ENCODE results near the gene SYT17. TPM values are rescaled to one million over a fixed set of nuclear protein-coding genes. Genes with fewer than 3 reads are reported as not detected.

The SYT17 gene
- polyA plus RNA-seq, 3 donors, result 0.81 to 4.9 (median 1.1) TPM

DNA sequence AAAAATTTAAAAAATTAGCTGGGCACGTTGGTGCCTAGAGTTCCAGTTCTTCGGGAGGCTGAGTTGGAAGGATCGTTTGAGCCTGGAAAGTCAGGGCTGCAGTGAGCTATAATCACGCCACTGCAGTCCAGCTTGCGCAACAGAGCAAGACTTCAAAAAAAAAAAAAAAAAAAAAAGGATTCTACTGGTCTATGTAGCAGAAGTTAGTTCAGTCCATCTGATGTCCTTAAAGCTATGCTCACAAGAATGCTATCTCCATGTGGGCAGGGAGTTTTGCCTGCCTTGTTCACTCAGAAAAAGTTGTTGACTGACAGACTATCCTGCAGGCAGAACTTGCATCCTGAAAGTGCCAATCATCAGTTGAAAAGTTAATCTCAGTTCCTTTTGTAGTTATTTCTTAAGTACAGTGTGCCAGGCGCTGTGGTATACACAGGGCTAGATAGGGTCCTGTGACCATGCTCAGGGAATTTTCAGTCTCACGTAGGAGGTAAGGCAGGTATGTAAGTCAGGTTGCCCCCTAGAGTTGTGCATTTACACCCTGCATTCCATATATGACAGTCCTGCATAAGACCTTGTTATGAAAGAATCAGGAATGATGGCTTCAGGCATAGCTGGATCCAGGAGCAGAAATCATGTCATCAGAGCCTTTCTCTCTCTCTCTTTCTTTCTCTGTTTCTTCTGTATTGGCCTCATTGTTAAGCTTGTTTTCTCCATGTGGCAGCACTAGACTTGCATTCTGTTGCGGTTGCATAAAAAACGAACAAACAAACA is 7.6 kb downstream of the SYT17 start:
- peaks cover 17 to 35% (median 22%) of the 10 kb centered on the region in 3 donors for H3K27me3 Mint-ChIP-seq (ENCODE audit: low read depth in 3 of 3)
- peak overlapping the region in 4 of 7 donors; percentile 2 to 85 (median 48) for H3K27ac Mint-ChIP-seq
- WGBS (ENCODE audit: insufficient coverage), result 54% methylated on average over 5 of the region's 9 CpGs

DNA sequence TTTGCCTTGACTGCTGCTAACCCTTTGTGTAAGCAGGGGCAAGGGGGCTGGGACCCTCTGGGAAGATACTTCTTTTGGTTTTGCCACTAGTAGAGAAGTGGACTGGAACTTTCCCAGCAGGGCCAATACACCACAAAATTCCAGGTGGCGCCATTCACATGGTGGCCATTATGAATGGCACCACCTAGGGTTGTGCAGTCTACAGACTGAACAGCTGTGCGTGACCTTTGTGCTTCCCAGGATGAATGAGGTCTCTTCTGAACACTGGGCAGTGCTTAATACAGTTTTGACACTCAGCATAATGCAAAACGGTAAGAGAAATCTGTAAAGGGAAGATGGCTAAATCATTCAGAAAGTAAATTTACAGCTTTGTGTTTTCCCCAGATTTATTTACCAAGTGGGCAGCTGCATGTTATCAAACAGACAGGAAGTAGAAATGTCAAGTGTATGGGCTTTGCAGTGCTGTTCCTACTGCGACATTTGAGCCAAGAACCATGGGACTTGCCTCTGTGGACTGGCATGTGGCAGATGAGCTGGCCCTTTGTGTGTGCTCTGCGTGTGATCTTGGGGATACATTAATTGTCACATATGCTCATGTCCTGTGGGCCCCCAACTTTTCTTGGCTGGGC is 9.2 kb downstream of the SYT17 start:
- Histone ChIP-seq H2AFZ (ENCODE audit: insufficient read depth, low read depth, low read length, poor library complexity, severe bottlenecking) (no peak overlapping the region), H4K20me1 (ENCODE audit: insufficient read depth, low read length) (no peaks in the 10 kb centered on the region), H3K4me2 (replicated peaks; ENCODE audit: extremely low read depth, low read length, poor library complexity, severe bottlenecking) (no peak overlapping the region), H3K4me1 (ENCODE audit: control insufficient read depth in 1 of 2, insufficient read depth in 2 of 2, low read length in 2 of 2) (peaks cover 36 to 37% of the 10 kb centered on the region in 2 donors), H3K4me3 (replicated peaks in 1 of 3; ENCODE audit: low read depth in 2 of 3, low read length in 3 of 3) (no peak overlapping the region), H3K36me3 (replicated peaks in 1 of 2; ENCODE audit: control insufficient read depth in 1 of 2, insufficient read depth in 2 of 2, low read length in 2 of 2) (no peaks in the 10 kb centered on the region), H3K9me3 (replicated peaks in 1 of 2; ENCODE audit: control insufficient read depth in 1 of 2, insufficient read depth in 1 of 2, low read length in 2 of 2) (no peaks in the 10 kb centered on the region), H3K27ac (ENCODE audit: low read depth in 1 of 2, low read length in 2 of 2) (no peak overlapping the region), H3K9ac (ENCODE audit: insufficient read depth, low read length, poor library complexity, severe bottlenecking) (no peak overlapping the region), H3K27me3 (ENCODE audit: control insufficient read depth in 2 of 2, insufficient read depth in 2 of 2, low read length in 2 of 2) (no peaks in the 10 kb centered on the region), H3K79me2 (ENCODE audit: insufficient read depth, low read length) (no peaks in the 10 kb centered on the region)
- H3K4me3 Mint-ChIP-seq, result no peak overlapping the region
- peaks cover 39% of the 10 kb centered on the region for H3K4me1 Mint-ChIP-seq
- TF ChIP-seq, protein P1, sequence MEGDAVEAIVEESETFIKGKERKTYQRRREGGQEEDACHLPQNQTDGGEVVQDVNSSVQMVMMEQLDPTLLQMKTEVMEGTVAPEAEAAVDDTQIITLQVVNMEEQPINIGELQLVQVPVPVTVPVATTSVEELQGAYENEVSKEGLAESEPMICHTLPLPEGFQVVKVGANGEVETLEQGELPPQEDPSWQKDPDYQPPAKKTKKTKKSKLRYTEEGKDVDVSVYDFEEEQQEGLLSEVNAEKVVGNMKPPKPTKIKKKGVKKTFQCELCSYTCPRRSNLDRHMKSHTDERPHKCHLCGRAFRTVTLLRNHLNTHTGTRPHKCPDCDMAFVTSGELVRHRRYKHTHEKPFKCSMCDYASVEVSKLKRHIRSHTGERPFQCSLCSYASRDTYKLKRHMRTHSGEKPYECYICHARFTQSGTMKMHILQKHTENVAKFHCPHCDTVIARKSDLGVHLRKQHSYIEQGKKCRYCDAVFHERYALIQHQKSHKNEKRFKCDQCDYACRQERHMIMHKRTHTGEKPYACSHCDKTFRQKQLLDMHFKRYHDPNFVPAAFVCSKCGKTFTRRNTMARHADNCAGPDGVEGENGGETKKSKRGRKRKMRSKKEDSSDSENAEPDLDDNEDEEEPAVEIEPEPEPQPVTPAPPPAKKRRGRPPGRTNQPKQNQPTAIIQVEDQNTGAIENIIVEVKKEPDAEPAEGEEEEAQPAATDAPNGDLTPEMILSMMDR (IDR thresholded peaks at IDR 0.05), result no peak
- 90% methylated on average over 3 of the region's 5 CpGs for WGBS (ENCODE audit: insufficient coverage)
- intact Hi-C loops (cut with micrococcal nuclease), result loop anchor here in 1 of 2 donors (5.0 kb wide), 1 partner anchor 90 kb away; no protein-coding TSS in a partner anchor
- H3K27ac Mint-ChIP-seq, result no peak overlapping the region
- peaks cover 0 to 2% (median 0%) of the 10 kb centered on the region in 7 donors for H3K9me3 Mint-ChIP-seq
- no peaks in the 10 kb centered on the region for H3K36me3 Mint-ChIP-seq
- DNase-seq, result no peak
- H3K27me3 Mint-ChIP-seq (ENCODE audit: low read depth in 3 of 3), result peaks cover 10 to 22% (median 12%) of the 10 kb centered on the region in 3 donors

More for the DNA sequence above, 7.6 kb downstream of the SYT17 start:
- H3K79me2 ChIP-seq (ENCODE audit: insufficient read depth, low read length), result no peaks in the 10 kb centered on the region
- no peak overlapping the region for H3K4me2 ChIP-seq (replicated peaks; ENCODE audit: extremely low read depth, low read length, poor library complexity, severe bottlenecking)
- no peak overlapping the region for H3K9ac ChIP-seq (ENCODE audit: insufficient read depth, low read length, poor library complexity, severe bottlenecking)
- peaks cover 3 to 4% of the 10 kb centered on the region in 2 donors for H3K27me3 ChIP-seq (ENCODE audit: control insufficient read depth in 2 of 2, insufficient read depth in 2 of 2, low read length in 2 of 2)
- Mint-ChIP-seq H3K9me3 (peaks cover 0 to 2% (median 0%) of the 10 kb centered on the region in 7 donors), H3K36me3 (no peaks in the 10 kb centered on the region), H3K4me3 (no peak overlapping the region), H3K4me1 (peaks cover 42% of the 10 kb centered on the region)
- H3K4me3 ChIP-seq (replicated peaks in 1 of 3; ENCODE audit: low read depth in 2 of 3, low read length in 3 of 3), result no peak overlapping the region
- H2AFZ ChIP-seq (ENCODE audit: insufficient read depth, low read depth, low read length, poor library complexity, severe bottlenecking), result no peak overlapping the region
- intact Hi-C loops (cut with micrococcal nuclease), result loop anchor here in 1 of 2 donors (5.0 kb wide), 1 partner anchor 88 kb away; no protein-coding TSS in a partner anchor
- H3K36me3 ChIP-seq (replicated peaks in 1 of 2; ENCODE audit: control insufficient read depth in 1 of 2, insufficient read depth in 2 of 2, low read length in 2 of 2), result no peaks in the 10 kb centered on the region
- DNase-seq, result peak; percentile 24 to 41 (median 40)
- TF ChIP-seq, protein P1 (IDR thresholded peaks at IDR 0.05), result no peak
- H3K4me1 ChIP-seq (ENCODE audit: control insufficient read depth in 1 of 2, insufficient read depth in 2 of 2, low read length in 2 of 2), result peaks cover 36 to 38% of the 10 kb centered on the region in 2 donors
- no peaks in the 10 kb centered on the region for H4K20me1 ChIP-seq (ENCODE audit: insufficient read depth, low read length)
- no peaks in the 10 kb centered on the region for H3K9me3 ChIP-seq (replicated peaks in 1 of 2; ENCODE audit: control insufficient read depth in 1 of 2, insufficient read depth in 1 of 2, low read length in 2 of 2)
- H3K27ac ChIP-seq (ENCODE audit: low read depth in 1 of 2, low read length in 2 of 2), result no peak overlapping the region
